NCI-H82 (cell line): ENCODE results near the gene MYO1G.
"Not testable (repeated sequence)": the region's sequence is repeated elsewhere in the genome, so short reads cannot be mapped to it uniquely, and the experiment has no call there.

ENCODE experiments used
- DNase-seq: peaks from one replicate; lab custom pipeline; 2025; lab: John Stamatoyannopoulos, UW

The MYO1G gene

GRCh38 chr7:44999245-45000092, 20.7 kb upstream of the MYO1G start:
- peak; percentile 99 for DNase-seq

DNA sequence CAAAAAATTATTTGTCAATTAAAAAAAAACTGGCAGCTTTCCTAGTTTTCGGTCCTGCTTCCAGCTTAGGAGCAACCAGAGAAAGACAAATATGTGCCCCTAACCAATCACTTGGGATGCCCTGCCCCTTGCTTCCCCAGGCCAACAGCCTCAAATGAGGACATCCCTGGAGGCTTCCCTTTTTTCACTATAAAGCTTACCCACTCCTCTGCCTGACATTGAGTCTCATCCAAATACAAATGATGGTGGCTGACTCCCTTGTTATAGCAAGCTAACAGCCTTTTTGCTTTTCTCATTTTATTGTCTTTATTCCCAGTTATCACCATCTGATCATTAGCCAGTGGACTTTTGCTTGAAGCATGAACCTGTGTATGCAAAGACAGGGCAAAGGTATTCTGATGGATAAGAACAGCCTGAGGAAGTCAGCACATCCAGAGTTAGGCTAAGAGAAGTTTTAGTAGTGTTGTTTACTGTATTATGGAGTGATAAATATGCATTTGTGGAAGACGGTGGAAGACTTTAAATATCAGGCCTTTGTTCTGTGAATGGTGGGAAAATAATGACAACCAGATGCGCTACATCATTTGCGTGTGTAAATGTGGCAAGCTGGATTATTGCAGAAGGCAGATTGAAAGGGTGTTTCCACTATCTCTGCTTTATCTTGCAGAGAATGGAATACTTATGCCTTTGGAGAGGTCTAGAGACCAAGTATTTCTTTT, 19.5 kb upstream of the MYO1G start:
- DNase-seq = no peak

GRCh38 chr7:44995555-44996493, 17.0 kb upstream of the MYO1G start:
- no peak for DNase-seq

DNA sequence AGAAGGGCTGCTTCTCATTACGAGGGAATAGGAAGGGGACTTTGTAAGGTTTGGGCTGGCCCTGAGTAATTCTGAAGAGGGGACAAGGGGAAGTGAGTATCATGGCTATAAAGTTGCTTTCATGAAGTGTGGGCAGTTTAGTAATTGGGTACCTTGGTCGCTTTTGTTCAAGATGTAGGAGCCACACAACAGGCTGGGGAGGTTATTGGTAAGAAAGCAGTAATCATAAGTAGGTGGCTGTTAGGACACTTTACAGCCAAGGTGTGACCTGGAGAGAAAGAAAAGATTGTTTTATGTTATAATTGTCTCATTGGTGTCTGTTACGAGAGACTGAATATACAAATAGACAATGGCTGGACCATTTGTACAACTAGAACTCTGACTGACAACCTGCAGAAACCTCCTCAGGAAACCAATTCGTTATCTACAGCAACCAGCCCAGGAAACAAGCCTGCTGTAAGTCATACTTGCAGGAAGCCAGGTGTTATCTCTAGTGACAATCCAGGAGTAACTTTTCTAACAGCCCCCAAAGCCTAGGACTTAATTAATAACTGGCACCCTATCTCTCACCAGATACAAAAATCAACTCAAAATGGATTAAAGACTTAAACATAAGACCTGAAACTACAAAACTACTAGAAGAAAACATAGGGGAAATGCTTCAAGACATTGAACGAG, 16.2 kb upstream of the MYO1G start:
- no peak for DNase-seq

GRCh38 chr7:44992004-44992795, 13.4 kb upstream of the MYO1G start:
- DNase-seq = not testable (repeated sequence)

DNA sequence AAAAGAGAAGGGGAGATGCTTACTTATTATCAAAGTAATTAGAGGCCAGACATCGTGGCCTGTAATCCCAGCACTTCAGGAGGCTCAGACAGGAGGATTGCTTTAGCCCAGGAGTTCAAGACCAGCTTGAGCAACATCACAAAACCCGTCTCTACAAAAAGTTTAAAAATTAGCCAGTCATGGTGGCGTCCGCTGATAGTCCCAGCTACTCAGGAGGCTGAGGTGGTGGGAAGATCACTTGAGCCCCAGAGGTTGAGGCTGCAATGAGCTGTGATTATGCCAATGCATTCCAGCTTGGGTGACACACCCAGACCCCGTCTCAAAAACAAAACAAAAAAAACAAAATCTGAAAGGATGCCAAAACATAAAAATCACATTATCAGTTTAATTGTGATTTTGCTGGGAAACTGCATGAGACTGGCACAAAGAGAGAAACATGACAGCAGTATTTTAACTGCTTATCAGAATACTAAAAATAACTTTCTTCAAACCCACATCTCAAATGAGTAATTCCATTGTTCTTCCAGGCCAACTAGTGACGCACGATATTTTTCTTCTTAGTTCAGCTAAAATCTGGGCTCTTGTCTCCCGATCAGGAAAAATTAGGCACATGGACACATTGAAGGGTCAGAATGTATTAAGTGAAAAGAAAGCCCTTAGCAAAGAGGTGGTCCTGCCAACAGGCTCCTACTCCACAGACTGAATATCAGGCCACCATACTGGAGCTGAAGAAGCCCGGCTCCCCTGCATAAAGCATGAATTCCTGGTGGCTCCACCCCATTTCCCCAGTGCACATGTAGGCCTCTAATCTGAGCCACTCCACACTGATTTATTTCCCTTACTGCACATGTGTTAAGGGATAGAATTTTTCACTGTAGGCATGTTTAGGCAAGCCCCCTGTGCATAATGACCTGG, 11.6 kb upstream of the MYO1G start:
- DNase-seq = peak; percentile 46

- DNase-seq = no peak
Observed at GRCh38 chr7:44989132-44989531, 10.3 kb upstream of the MYO1G start.

GRCh38 chr7:44988701-44989100, 9.9 kb upstream of the MYO1G start:
- no peak for DNase-seq

- no peak for DNase-seq
Observed at GRCh38 chr7:44987996-44988395, 9.2 kb upstream of the MYO1G start.

GRCh38 chr7:44987457-44987856, 8.6 kb upstream of the MYO1G start:
- DNase-seq = no peak

DNA sequence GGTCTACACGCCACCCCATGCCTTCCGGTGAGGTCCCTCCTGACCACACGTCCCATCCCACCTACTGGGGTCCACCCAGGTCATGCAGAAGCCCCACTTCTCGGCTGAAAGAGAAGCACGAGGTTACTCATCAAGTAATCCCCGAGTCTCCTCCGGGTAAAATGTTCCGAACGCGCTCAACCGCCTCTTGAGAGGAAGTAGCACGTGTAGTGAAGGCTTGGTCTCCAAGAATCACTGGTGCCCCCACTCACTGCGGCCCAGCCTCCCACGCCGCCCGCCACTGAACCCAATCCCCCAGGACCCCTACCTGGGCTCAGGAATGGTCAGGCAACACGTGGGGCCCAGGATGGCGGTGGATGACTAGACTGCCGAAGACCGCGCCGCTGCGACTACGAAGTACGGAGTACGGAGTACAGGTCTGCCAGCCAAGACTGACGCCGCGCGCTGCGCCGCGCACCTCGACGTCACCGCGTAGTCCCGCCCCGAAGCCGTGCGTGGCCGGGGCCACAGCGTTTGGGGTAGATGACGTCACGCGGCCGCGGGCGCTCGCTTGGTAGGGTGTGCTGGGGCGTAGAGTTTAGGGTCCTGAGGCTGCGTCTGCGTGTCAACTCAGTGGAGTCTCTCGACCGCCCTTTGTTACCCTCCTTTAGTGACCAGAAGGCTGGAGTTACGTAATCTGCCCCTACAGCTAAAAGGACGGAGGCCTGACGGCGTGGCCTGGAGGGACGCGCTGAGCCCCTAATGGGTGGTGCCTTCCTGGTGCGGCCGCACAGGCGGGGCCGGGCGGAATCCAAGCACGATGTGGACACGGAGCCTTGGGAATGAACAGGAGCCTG, 7.6 kb upstream of the MYO1G start:
- DNase-seq = peak; percentile 95

- DNase-seq = no peak
Observed at GRCh38 chr7:44985900-44986217, 7.0 kb upstream of the MYO1G start.

DNA sequence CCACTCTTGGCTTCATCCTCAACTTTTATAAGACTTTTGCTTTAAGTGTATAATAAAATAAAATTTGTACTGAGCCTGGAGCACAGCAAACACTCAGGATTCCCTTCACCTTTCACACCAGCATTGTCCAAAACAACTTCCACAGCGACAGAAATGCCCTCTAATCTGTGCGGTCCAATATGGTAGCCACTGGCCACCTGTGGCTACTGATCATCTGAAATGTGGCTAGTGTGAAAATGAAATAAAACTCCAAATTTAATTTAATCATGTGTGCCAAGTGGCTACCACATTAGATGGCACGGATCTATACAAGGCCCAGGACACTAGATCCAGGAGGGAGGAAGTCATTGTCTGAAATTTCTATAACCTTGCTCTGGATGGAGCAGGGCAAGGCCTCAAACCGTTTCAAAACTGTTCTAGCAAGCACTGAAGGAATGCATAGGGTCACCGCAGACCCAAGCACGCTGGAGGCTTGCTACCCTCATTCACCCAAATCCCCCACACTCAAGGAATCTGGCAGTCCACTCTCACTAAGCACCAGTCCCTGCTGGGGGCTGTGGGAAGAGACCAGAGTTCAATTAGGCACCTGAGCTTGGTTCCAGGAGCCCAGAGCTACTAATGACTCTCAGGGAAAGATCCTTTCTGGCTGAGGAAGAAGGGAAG, 6.3 kb upstream of the MYO1G start:
- DNase-seq = peak; percentile 39

DNA sequence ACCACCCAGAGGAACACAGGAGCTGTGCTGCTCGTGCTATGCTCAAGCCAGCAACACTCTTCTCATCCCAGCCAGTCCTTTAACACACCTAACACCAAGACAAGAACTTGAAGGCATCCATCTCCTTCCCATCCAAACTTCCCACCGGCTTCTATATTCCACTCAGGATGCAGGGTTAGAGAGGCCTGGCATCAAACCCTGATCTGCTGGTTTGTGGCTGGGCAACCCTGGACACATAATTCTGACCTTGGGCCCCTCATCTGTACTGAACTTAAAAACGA, 5.6 kb upstream of the MYO1G start:
- DNase-seq = no peak

GRCh38 chr7:44983742-44984477, 5.1 kb upstream of the MYO1G start:
- no peak for DNase-seq

DNA sequence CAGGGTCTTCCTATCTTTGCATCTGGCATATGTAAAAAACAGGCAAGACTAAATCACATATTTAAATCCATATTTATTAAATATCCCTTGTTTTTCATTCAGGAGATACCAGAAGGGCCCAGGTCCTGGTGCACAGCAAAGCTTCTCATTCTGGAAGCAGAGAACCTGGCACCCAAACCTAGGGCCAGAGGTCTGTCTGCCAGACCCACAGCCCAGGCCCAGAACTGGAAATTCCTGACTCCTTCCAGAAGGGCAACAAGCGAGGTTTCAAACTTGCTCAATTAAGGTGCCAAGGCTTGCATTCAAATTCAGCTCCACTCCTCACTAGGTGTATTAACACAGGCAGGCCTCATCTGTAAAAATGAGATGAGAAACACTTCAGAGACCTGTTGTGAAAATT, 4.2 kb upstream of the MYO1G start:
- no peak for DNase-seq

DNA sequence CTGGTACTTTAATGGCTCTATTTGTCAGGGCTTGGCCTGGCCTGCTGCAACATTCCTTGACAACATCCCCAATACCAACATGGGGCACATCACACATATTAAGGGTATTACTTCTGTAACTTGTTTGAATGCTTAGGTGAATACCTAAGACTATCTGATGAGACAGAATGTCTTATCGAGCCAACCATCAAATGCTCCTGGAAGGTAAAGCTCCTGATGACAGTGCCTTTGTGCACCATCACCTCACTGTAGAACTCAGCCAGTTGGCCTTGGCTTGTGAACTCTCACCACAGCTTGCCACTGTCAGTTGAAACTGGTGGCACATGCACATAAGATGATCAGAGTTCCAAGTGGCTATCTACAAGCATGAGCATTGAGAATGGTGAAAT, 3.7 kb upstream of the MYO1G start:
- DNase-seq = no peak
